ENCODE results near the gene MCTP2. TPM values are rescaled to one million over a fixed set of nuclear protein-coding genes. Genes with fewer than 3 reads are reported as not detected.

Gene MCTP2
- total and polyA plus RNA-seq, 2 of the 8 experiments (the other 6 are each of a cell fraction or from before 2014, with no cell fraction given): 3.4 to 4.5 TPM

DNA sequence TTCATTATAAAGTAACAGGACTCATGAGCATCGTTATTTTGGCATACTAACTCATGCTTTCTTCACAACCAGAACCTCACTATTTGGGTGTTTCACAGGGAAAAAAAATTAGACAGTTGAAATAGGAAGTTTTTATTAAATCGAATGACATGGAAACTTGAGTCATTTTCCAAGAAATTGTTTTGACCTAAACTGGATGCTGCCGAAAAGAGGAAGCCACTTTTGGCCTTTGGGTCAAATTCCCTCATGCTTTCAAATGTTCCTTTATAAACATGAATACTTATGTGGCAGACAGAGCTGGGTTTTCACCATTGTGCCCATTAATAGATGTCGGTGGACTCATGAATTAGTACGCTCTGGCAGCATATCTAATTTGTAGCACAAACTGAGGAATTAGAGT lies 224.9 kb downstream of the MCTP2 start:
- DNase-seq (ENCODE audit: low read depth in 1 of 2, low spot score in 2 of 2): no peak
- H4K5ac ChIP-seq (ENCODE audit: insufficient read length, low read depth, low read length): no peak overlapping the region
- H2BK5ac ChIP-seq (ENCODE audit: low read depth, low read length): no peak overlapping the region
- H4K8ac ChIP-seq (ENCODE audit: extremely low read depth, insufficient read depth, low read length): no peak overlapping the region
- H2AFZ ChIP-seq (ENCODE audit: low read length): no peak overlapping the region
- 94% methylated on average over 5 of the region's 5 CpGs; no CpG with 5 or more reads in 1 of the 2 experiments for WGBS, 2 experiments (ENCODE audit: extremely low coverage in 1 of 2, insufficient coverage in 1 of 2, insufficient read length in 1 of 2, insufficient replicate concordance in 2 of 2, low coverage in 1 of 2, low lambda C conversion rate in 2 of 2, missing lambda C conversion rate in 1 of 2)
- no peaks in the 10 kb centered on the region for H3K9me3 ChIP-seq (ENCODE audit: insufficient read depth in 2 of 2, low read depth in 1 of 2, low read length in 1 of 2)
- no peak overlapping the region for H3K9ac ChIP-seq (replicated peaks in 1 of 4; ENCODE audit: extremely low read depth in 1 of 4, low read depth in 3 of 4, low read length in 3 of 4)
- H3K18ac ChIP-seq (ENCODE audit: extremely low read depth, low read length): no peak overlapping the region
- H3K27ac ChIP-seq (ENCODE audit: low read depth, low read length): no peak overlapping the region
- H3K23ac ChIP-seq (ENCODE audit: insufficient read length): no peak overlapping the region
- ChIA-PET CTCF (ENCODE audit: partially characterized antibody) (interaction anchor here (1.1 kb wide), 1 partner anchor 11 kb away, joined by 3 read pairs; no protein-coding TSS in a partner anchor), POLR2A (ENCODE audit: partially characterized antibody) (no interaction called here)
- H3K79me1 ChIP-seq (ENCODE audit: low read depth, low read length): no peaks in the 10 kb centered on the region
- H2BK15ac ChIP-seq (ENCODE audit: low read length): no peak overlapping the region
- no peaks in the 10 kb centered on the region for H3K36me3 ChIP-seq (ENCODE audit: control insufficient read depth in 2 of 4, insufficient read depth in 4 of 4, low read length in 3 of 4)
- H3K14ac ChIP-seq (ENCODE audit: insufficient read length): no peak overlapping the region
- no peak overlapping the region for H2AK5ac ChIP-seq (ENCODE audit: low read depth, low read length)
- no peak for FAIRE-seq
- H3K56ac ChIP-seq (replicated peaks; ENCODE audit: insufficient read length, low read depth, low read length): no peak overlapping the region
- no peak overlapping the region for H3K4me3 ChIP-seq (ENCODE audit: extremely low read depth in 1 of 4, insufficient read depth in 2 of 4, low read depth in 3 of 4, low read length in 4 of 4)
- H3K4me2 ChIP-seq (ENCODE audit: insufficient read depth in 1 of 2, low read depth in 2 of 2, low read length in 2 of 2): no peak overlapping the region
- H2BK12ac ChIP-seq (ENCODE audit: low read depth, low read length): no peak overlapping the region
- H3K4ac ChIP-seq (replicated peaks; ENCODE audit: insufficient read length, low read depth, low read length): no peak overlapping the region
- H3K27me3 ChIP-seq (replicated peaks in 1 of 4; ENCODE audit: control insufficient read depth in 3 of 4, extremely low read depth in 1 of 4, insufficient read depth in 3 of 4, low read length in 3 of 4): no peaks in the 10 kb centered on the region
- H2BK20ac ChIP-seq (ENCODE audit: low read length): no peak overlapping the region
- TF ChIP-seq CTCF (IDR thresholded peaks at IDR 0.05; ENCODE audit: control extremely low read depth in 1 of 3, insufficient read depth in 1 of 3, low read depth in 1 of 3, low read length in 3 of 3) (no peak), JUN (IDR thresholded peaks at IDR 0.05; ENCODE audit: low read depth, low read length) (no peak), E2F6 (IDR thresholded peaks at IDR 0.05) (no peak), BCL11A (IDR thresholded peaks at IDR 0.05; ENCODE audit: low read depth in 2 of 2, low read length in 2 of 2) (no peak), SP1 (IDR thresholded peaks at IDR 0.05; ENCODE audit: low read depth, low read length) (no peak), YY1 (IDR thresholded peaks at IDR 0.05; ENCODE audit: low read depth, low read length) (no peak), RBBP5 (IDR thresholded peaks at IDR 0.05; ENCODE audit: borderline replicate concordance, low read depth, low read length) (no peak), SRF (IDR thresholded peaks at IDR 0.05; ENCODE audit: low read depth, low read length) (no peak), POU5F1 (IDR thresholded peaks at IDR 0.05; ENCODE audit: low read depth, low read length) (no peak)
- H3K79me2 ChIP-seq (ENCODE audit: control insufficient read depth in 1 of 2, insufficient read depth in 2 of 2, low read length in 2 of 2): no peaks in the 10 kb centered on the region
- H4K20me1 ChIP-seq (replicated peaks in 1 of 2; ENCODE audit: control insufficient read depth in 1 of 2, insufficient read depth in 2 of 2, low read length in 2 of 2): no peaks in the 10 kb centered on the region
- no peak overlapping the region for H4K91ac ChIP-seq (replicated peaks; ENCODE audit: insufficient read length, low read length)
- no peaks in the 10 kb centered on the region for H3K23me2 ChIP-seq (ENCODE audit: low read depth, low read length)
- no peak overlapping the region for H2BK120ac ChIP-seq (replicated peaks; ENCODE audit: low read depth, low read length)
- H3K4me1 ChIP-seq (replicated peaks in 1 of 4; ENCODE audit: control insufficient read depth in 3 of 4, insufficient read depth in 4 of 4, low read length in 3 of 4): no peaks in the 10 kb centered on the region
